Inflammatory macrophage (primary cell): ENCODE measurements around the gene GINS1.
"Not testable (repeated sequence)": the region's sequence is repeated elsewhere in the genome, so short reads cannot be mapped to it uniquely, and the experiment has no call there.

ENCODE experiments used
- DNase-seq, 2 donors: peaks; one replicate each; pipeline ENCODE4 v3.0.0-alpha.2; 2020 to 2022

The GINS1 gene

GRCh38 chr20:25389858-25390537, 17.5 kb upstream of the GINS1 start:
- DNase-seq, result peak in 1 of 2 donors; percentile 41

GRCh38 chr20:25390538-25391528, 16.6 kb upstream of the GINS1 start, which contains the start of gene ABHD12:
Gene ABHD12, minus strand, starts transcription at chr20:25390835. Its CDS starts 132 bp downstream, at chr20:25390703.
- peak; percentile 97 to 98 for DNase-seq

DNA sequence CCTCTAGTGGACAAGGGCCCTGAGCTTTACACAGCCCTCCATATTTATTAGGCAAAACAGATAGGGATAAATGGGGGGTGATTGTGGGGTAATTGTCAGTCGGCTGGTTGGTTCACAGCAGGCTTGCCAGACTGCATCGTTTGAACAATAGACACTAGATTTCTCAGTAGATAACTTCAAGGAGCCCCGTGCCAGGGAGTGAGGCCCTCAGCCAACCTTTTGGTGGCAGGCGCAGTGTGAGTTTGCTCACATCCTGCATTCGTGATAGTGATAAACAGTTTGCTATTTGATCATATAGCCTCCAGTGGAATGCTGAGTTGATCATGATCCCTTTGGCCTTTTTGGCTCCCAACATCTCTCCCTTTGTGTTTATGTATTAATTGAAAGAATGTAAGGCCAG, 13.2 kb upstream of the GINS1 start:
- no peak for DNase-seq

GRCh38 chr20:25394996-25395395, 12.5 kb upstream of the GINS1 start:
- DNase-seq, result no peak

- no peak for DNase-seq
Observed at GRCh38 chr20:25397096-25397495, 10.4 kb upstream of the GINS1 start.

DNA sequence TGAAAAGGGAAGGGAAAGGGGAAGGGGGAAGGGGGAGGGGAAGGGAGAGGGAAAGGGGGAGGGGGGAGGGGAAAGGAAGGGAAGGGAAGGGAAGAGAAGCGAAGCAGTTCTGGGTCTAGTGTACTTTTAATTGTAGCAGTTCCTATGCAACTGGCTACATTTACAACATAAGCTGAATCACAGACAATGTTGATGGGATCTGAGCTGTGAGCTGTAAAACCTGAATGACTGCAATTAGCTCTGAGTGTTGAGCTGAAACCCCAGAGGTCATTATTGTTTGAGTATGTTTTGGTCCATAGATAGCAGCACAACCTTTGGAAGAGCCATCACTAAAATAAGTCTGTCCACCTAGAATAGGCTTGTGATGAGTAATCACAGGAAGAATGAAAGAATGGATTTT, 9.7 kb upstream of the GINS1 start:
- no peak for DNase-seq

DNA sequence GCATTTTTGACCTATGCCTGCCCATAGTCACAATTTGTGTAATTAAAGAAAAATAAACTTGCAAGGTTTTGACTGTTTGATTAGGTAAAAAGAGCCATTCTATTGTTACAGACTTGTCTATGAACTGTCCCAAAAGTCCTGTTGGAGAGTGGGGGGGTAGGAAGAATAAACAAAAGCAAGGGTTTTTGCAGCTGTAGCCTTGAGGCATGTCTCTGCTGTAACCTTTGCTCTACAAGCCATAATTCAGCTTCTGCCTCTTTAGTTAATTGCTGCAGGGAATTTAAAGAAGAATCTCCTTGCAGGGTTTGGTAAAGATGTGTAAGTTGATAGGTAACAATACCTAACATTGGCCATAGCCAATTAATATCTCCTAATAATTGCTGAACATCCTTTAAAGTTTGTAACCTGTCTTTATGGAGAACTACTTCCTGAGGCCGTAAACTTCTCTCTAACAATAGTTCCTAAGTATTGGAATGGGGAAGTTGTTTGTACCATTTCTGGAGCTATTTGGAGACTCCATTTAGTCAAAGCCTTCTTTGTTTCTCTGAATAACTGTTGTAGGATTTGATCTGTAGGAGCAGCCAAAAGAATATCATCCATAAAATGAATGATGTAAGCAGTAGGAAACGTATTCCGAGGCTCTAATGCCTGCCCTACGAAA, 9.0 kb upstream of the GINS1 start:
- DNase-seq, result no peak

GRCh38 chr20:25399037-25399430, 8.4 kb upstream of the GINS1 start:
- DNase-seq, result peak; percentile 65 to 77

DNA sequence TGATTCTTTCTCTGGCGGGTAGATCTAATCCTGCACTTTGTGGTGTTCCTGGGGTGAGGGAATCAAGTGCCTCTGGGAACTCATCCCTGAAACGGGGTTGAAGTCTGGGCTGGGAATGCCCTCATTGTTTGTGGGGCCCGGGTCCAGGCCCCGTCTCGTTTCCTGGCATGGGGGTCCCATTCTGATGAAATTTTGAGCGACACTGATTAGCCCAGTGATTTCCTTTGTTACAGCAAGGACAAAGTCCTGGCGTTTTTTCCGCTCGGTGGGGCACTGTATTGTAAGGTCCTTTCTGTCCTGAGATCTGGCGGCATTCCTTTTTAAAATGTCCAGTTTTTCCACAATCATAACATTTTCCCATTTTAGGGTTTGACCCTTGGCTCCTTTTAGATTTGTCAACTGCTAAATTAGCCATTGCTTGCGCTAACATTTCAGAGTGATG, 7.2 kb upstream of the GINS1 start:
- DNase-seq, result not testable (repeated sequence)

GRCh38 chr20:25402583-25402982, 4.9 kb upstream of the GINS1 start:
- no peak for DNase-seq

GRCh38 chr20:25408170-25408547, 686 bp downstream of the GINS1 start:
- no peak for DNase-seq

- no peak for DNase-seq
Observed at GRCh38 chr20:25408890-25409289, 1.4 kb downstream of the GINS1 start.

DNA sequence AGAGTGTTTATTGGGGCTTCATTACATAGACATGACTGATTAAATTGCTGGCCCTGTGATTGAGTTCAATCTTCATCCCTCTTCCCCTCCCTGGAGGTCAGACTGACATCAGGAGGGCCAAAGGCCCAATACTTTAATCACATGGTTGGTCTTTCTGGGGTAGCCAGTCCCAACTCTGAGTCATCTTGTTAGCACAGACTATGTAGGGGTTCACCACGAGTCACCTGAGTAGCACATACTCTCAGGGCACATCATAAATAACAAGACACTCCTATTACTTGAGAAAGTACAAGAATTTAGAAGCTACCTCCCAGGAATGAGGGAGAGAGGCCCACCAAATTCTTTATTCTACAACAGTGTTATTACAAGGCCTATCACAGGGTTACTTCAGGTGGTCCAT, 11.3 kb downstream of the GINS1 start:
- peak; percentile 10 to 54 for DNase-seq

DNA sequence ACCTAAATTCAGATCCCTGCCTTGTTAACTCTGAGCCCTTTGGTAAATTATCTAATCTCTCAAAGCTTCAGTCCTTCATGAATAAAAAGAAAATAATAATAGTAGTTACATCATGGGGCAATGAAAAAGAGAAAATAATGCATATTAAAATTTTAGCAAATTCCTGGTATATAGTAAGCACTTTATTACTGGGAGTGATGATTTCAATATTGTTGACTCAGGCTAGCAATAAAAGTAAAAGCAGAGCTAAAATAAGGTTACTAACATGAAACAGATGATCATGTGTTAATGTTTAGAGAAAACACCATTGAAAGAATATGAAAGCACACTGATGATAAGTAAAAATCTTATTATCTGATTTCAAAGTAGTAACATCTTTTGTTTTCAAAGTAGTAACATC, 13.6 kb downstream of the GINS1 start:
- no peak for DNase-seq

- DNase-seq, result no peak
Observed at GRCh38 chr20:25422032-25422431, 14.6 kb downstream of the GINS1 start.

GRCh38 chr20:25424536-25424935, 17.1 kb downstream of the GINS1 start:
- DNase-seq, result no peak

DNA sequence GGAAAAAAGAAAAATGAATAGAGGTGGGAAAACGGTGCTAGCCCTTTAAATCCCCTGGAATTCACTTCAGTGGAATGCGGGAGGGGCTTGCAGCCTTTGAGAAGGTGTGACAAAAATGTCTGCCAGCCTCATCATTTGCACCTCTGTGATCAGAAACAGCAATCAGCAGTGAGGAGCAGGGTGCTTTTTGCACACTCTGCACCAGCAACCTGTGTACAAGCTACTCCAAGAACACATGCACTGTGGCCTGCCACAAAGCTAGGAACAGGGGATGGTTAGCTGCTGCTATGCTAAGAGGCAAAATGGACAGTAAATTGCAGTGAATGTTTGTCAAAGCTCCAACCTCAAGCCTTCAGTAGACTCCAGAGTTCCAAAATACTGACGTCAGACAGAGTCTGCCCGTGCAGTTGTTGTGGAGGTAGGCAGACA, 29.7 kb downstream of the GINS1 start:
- DNase-seq, result no peak

- peak in 1 of 2 donors; percentile 44 for DNase-seq
Observed at GRCh38 chr20:25439328-25439727, 31.9 kb downstream of the GINS1 start.

- no peak for DNase-seq
Observed at GRCh38 chr20:25444556-25444955, 37.1 kb downstream of the GINS1 start.

DNA sequence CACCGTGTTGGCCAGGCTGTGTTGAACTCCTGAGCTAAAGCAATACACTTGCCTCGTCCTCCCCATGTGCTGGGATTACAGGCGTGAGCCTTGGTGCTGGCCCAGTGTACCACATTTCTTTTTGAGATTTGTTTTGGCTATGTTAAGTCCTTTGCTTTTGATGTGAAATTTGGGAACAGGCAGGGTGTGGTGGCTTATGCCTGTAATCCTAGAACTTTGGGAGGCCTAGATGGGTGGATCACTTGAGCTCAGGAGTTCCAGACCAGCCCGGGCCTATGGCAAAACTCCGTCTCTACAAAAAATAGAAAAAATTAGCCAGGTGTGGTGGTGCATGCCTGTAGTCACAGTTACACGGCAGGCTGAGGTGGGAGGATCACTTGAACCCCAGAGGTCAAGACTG, 40.2 kb downstream of the GINS1 start:
- no peak for DNase-seq

DNA sequence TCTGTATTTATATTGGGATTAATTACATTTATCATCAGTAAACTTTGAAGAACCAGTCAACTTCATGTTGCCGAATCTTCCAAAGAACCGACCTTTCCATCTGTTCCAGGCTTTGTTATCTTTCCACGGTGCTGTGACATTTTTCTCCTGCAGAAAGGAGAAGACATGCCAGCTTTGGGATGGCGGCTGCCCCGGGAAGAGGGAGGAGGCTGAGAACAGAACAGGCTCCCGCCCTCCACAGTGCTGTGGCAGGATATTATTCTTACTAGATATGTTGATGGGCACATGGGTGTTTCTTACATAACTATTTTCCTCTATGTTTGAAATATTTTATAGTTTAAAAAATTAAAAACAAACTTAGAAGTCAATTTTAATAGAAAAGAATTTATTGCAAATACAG, 44.9 kb downstream of the GINS1 start:
- DNase-seq, result no peak

DNA sequence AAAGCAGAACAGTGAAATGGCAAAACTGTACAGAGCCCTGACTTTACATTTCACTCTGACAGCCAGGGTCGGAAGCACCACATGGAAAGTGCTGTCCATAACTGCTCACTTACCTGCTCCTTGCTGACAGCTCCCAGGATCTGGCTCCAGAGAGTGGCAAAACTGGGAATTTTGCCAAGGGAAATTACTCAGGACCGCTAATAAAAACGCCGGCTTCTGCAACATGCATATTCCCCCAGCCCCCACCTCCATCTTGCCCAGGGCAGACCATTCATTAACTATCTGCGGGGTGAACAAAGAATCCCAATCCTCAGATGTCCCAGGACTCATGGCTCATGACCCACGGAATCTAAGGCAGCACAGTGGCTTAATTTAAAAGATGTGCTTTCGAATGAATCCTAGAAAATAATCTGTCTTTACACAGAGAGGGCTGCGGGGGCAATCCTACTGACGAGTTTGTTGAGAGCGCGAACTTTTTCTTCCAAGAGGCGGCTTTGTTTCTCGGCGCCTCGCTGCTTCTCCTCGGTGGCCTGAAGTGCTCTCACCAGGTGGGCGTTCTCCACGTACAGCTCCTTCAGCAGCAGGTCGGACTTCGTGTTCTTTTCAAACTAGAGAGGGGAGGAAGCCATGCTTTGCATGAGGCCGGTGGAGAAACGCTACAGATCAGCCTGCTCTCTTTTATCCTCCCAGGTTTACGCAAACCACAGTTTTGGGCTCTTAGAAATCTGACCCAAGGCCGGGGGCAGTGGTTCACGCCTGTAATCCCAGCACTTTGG, 45.8 kb downstream of the GINS1 start:
- no peak for DNase-seq
